MM.1S (cell line): ENCODE results near the gene PLCH1.

Source experiments
- DNase-seq: peaks from one replicate; pipeline ENCODE4 v3.0.0-alpha.2; 2015
- H2AFZ ChIP-seq: fragments of 300-600 bp; sonication (generic); 2 replicates; pipeline ENCODE4 v1.6.0; 2016; ENCODE audit warnings: antibody characterized with exemption, low read length
- H3F3A ChIP-seq: fragments of 300-600 bp; sonication (generic); 2 replicates; pipeline ENCODE4 v1.6.1; 2016; ENCODE audit warnings: mild to moderate bottlenecking, antibody characterized with exemption, low read length, moderate library complexity, mixed read lengths; ENCODE audit not compliant: insufficient read depth
- H3K27ac ChIP-seq: fragments of 300-600 bp; sonication (generic); 2 replicates; pipeline ENCODE4 v1.5.1; 2016; ENCODE audit warnings: mild to moderate bottlenecking, low read length
- H3K27me3 ChIP-seq: fragments of 300-600 bp; sonication (generic); replicated peaks from 2 replicates; pipeline ENCODE4 v1.6.0; 2016; ENCODE audit warnings: low read length; ENCODE audit not compliant: insufficient read depth
- H3K36me3 ChIP-seq: fragments of 300-600 bp; sonication (generic); replicated peaks from 2 replicates; pipeline ENCODE4 v1.6.1; 2016; ENCODE audit warnings: mild to moderate bottlenecking, low read length, mixed read lengths; ENCODE audit not compliant: insufficient read depth
- H3K4me1 ChIP-seq: fragments of 300-600 bp; sonication (generic); 2 replicates; pipeline ENCODE4 v1.6.1; 2016; ENCODE audit warnings: low read length, mixed read lengths
- H3K4me2 ChIP-seq: fragments of 300-600 bp; sonication (generic); 2 replicates; pipeline ENCODE4 v1.6.0; 2016; ENCODE audit warnings: low read depth, low read length
- H3K4me3 ChIP-seq: fragments of 300-600 bp; sonication (generic); 2 replicates; pipeline ENCODE4 v1.5.1; 2016; ENCODE audit warnings: low read length, mixed read lengths
- H3K79me2 ChIP-seq: fragments of 300-600 bp; sonication (generic); 2 replicates; pipeline ENCODE4 v1.6.1; 2016; ENCODE audit warnings: mixed run types, low read length, mixed read lengths
- H3K9ac ChIP-seq: fragments of 300-600 bp; sonication (generic); 2 replicates; pipeline ENCODE4 v1.6.1; 2016; ENCODE audit warnings: low read length, mixed read lengths
- H3K9me2 ChIP-seq: fragments of 300-600 bp; sonication (generic); replicated peaks from 2 replicates; pipeline ENCODE4 v1.6.1; 2016; ENCODE audit warnings: mild to moderate bottlenecking, low read length, mixed read lengths; ENCODE audit not compliant: insufficient read depth
- H3K9me3 ChIP-seq: fragments of 300-600 bp; sonication (generic); replicated peaks from 2 replicates; pipeline ENCODE4 v1.6.1; 2016; ENCODE audit warnings: mild to moderate bottlenecking, low read length, mixed read lengths; ENCODE audit not compliant: insufficient read depth
- H4K20me1 ChIP-seq: fragments of 300-600 bp; sonication (generic); 2 replicates; pipeline ENCODE4 v1.6.1; 2016; ENCODE audit warnings: mild to moderate bottlenecking, low read length, moderate library complexity, mixed read lengths; ENCODE audit not compliant: insufficient read depth
- EZH2 ChIP-seq: fragments of 300-600 bp; sonication (generic); optimal IDR thresholded peaks from 2 replicates; pipeline ENCODE3; 2017; ENCODE audit warnings: low read depth, mild to moderate bottlenecking, antibody characterized with exemption, low read length, mixed read lengths
- EZH2phosphoT487 ChIP-seq: fragments of 300-600 bp; sonication (generic); IDR thresholded peaks from 2 replicates; pipeline ENCODE4 v1.6.1; 2018; ENCODE audit warnings: antibody characterized with exemption, low read length
- TF ChIP-seq, protein P1 (sequence below): fragments of 300-600 bp; sonication (generic); IDR thresholded peaks from 2 replicates; pipeline ENCODE4 v1.5.1; 2016; ENCODE audit warnings: antibody characterized with exemption, low read length, mixed read lengths

PLCH1 gene

DNA sequence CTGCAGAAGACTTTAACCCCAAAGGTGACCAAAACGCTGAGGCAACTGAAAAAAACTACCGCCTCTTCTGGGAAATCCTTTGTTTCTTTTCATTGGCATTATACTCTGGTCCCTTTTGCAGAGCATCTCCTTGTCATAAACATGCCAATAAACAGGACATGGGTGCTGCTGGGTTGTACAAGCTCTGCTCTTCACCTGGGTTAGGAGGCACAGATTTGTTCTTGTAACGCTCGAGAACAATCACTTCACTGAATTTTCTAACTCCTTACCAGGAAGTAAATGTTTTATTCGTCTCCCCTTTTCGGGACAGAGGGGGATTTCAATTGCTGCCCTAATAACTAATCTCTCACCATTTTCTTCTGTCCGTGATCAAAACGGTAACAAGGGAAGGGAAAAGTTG lies 1.3 kb downstream of the PLCH1 start:
- Histone ChIP-seq H3K4me2 (peak overlapping the region; percentile 95), H3K4me1 (0 out of 2 replicates have a peak, but pooled peaks cover 3% of the 10 kb centered on the region), H3K9me2 (no peaks in the 10 kb centered on the region), H3K79me2 (no peaks in the 10 kb centered on the region), H3K27me3 (no peaks in the 10 kb centered on the region; the same call in 1 of the 2 replicates), H3K9ac (peak overlapping the region; percentile 31; the same call in 1 of the 2 replicates), H3K27ac (no peak overlapping the region), H3K36me3 (no peaks in the 10 kb centered on the region), H2AFZ (peak overlapping the region; percentile 86), H3K4me3 (peak overlapping the region; percentile 79), H3K9me3 (no peaks in the 10 kb centered on the region), H4K20me1 (no peaks in the 10 kb centered on the region), H3F3A (no peaks in the 10 kb centered on the region)
- no peak for DNase-seq
- no peak for TF ChIP-seq EZH2phosphoT487
- TF ChIP-seq, protein P1, sequence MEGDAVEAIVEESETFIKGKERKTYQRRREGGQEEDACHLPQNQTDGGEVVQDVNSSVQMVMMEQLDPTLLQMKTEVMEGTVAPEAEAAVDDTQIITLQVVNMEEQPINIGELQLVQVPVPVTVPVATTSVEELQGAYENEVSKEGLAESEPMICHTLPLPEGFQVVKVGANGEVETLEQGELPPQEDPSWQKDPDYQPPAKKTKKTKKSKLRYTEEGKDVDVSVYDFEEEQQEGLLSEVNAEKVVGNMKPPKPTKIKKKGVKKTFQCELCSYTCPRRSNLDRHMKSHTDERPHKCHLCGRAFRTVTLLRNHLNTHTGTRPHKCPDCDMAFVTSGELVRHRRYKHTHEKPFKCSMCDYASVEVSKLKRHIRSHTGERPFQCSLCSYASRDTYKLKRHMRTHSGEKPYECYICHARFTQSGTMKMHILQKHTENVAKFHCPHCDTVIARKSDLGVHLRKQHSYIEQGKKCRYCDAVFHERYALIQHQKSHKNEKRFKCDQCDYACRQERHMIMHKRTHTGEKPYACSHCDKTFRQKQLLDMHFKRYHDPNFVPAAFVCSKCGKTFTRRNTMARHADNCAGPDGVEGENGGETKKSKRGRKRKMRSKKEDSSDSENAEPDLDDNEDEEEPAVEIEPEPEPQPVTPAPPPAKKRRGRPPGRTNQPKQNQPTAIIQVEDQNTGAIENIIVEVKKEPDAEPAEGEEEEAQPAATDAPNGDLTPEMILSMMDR, result no peak
- no peak for TF ChIP-seq EZH2

DNA sequence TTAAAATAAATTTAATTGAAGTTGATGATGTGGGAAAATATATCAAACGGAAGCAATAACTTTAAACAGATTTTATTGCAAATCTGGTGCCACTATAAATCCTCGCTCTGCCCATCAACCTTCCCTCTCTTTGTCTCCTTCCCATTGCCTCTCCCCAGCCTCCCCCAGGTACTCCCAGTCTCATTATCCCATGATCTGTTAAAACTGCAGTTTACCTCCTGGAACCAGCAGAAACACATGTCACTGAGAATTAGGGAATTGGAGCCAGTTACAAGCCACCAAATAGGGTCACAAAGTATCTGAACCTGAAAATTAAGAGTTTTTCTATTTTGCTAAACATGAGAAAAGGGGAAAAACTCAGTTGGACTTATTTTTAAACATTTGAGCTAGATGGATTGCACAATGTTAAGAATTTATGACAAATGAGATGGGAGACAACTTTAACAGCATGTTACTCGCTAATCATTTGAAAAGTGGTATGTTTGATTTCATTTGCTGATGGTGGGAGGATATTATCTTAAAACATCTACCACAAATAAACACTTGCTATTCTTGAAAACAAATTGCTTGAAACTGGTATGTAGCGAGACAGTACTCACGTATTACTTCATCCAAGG lies 2.4 kb downstream of the PLCH1 start:
- 0 out of 2 replicates have a peak, but pooled peaks cover 3% of the 10 kb centered on the region for H3K4me1 ChIP-seq
- H3K27ac ChIP-seq, result no peak overlapping the region
- H3K36me3 ChIP-seq, result no peaks in the 10 kb centered on the region
- no peak overlapping the region for H3K9ac ChIP-seq
- H3K27me3 ChIP-seq, result no peaks in the 10 kb centered on the region; the same call in 1 of the 2 replicates
- no peaks in the 10 kb centered on the region for H3K9me3 ChIP-seq
- H2AFZ ChIP-seq, result no peak overlapping the region
- H3K4me2 ChIP-seq, result no peak overlapping the region
- TF ChIP-seq, protein P1, result no peak
- TF ChIP-seq EZH2phosphoT487, result no peak
- TF ChIP-seq EZH2, result no peak
- DNase-seq, result no peak
- no peaks in the 10 kb centered on the region for H3F3A ChIP-seq
- no peaks in the 10 kb centered on the region for H4K20me1 ChIP-seq
- no peaks in the 10 kb centered on the region for H3K9me2 ChIP-seq
- H3K4me3 ChIP-seq, result no peak overlapping the region
- no peaks in the 10 kb centered on the region for H3K79me2 ChIP-seq

DNA sequence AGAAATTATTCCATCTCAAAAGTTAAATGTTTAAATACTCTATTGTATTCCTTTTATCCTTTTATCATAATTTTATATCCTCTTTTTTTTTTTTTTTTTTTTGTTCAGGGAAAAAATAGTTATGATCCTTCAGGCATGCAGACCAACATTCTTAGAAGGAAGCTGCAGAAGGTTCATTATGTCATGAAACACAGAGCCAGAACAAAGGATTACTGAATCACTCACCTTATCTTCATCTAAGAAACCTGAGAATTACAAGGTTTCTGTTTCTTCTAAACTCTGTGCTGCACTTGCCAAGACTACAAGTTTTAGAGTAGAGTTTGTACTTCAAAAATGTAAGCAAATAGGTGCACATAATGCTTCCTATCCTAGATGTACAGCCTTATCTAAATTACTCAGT lies 3.3 kb downstream of the PLCH1 start:
- TF ChIP-seq, protein P1, result no peak
- TF ChIP-seq EZH2, result no peak
- no peak overlapping the region for H3K4me3 ChIP-seq
- no peak overlapping the region for H3K4me2 ChIP-seq
- H3K9ac ChIP-seq, result no peak overlapping the region
- no peak overlapping the region for H3K27ac ChIP-seq
- H3K27me3 ChIP-seq, result no peaks in the 10 kb centered on the region; the same call in 1 of the 2 replicates
- H3K4me1 ChIP-seq, result 0 out of 2 replicates have a peak, but pooled peaks cover 3% of the 10 kb centered on the region
- H3F3A ChIP-seq, result no peaks in the 10 kb centered on the region
- no peaks in the 10 kb centered on the region for H3K9me3 ChIP-seq
- H4K20me1 ChIP-seq, result no peaks in the 10 kb centered on the region
- H2AFZ ChIP-seq, result no peak overlapping the region
- no peaks in the 10 kb centered on the region for H3K79me2 ChIP-seq
- H3K36me3 ChIP-seq, result no peaks in the 10 kb centered on the region
- DNase-seq, result no peak
- H3K9me2 ChIP-seq, result no peaks in the 10 kb centered on the region
